ENCODE results near the gene RPS27L.

The RPS27L gene

DNA sequence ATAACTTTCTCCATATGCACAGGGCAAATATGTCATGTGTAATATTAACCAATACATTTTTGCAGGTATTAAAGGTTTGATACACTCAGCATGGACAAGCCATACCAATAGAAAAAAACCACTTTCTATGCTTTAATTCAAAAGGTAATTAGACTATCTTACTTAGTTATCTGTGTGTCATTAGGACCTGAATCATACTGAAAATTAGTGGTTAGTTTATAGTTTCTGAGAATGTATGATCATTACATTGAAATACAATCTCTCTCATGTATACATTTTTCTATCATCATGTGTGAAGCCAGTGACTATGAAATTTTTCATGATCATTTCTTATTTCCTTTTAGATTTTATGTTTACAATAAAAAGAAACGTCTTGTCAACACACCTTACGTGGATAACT, 16.3 kb downstream of the RPS27L start:
- Mint-ChIP-seq H3K27ac (no peak overlapping the region), H3K4me3 (no peak overlapping the region), H3K36me3 (peaks cover 25 to 46% of the 10 kb centered on the region in 2 donors), H3K27me3 (no peaks in the 10 kb centered on the region), H3K9me3 (no peaks in the 10 kb centered on the region), H3K4me1 (peaks cover 0 to 5% of the 10 kb centered on the region in 2 donors)
- ATAC-seq (replicated peaks) (no peak), DNase-seq (no peak)

DNA sequence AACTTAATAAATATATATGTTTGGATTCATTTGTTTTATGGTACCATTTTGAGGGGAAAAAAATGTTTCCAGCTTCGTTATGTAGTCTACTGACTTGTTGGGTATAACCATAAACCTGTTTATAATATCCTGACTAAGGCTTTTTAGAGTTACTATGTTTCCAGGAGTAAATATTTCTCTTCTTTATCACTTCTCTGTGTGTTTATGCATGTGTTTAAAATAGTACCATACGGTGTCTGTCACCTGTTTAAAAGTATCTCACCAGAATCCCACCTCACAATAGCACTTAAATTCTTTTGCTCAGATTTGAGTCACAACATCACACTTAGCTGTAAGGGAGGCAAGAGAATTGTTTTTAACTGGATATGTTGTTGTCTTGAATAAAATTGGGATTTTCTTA, 20.5 kb downstream of the RPS27L start:
- H3K4me3 Mint-ChIP-seq: no peak overlapping the region
- H3K36me3 Mint-ChIP-seq: peaks cover 20 to 36% of the 10 kb centered on the region in 2 donors
- no peaks in the 10 kb centered on the region for H3K9me3 Mint-ChIP-seq
- DNase-seq (no peak), ATAC-seq (replicated peaks) (no peak)
- H3K27ac Mint-ChIP-seq: no peak overlapping the region
- no peaks in the 10 kb centered on the region for H3K27me3 Mint-ChIP-seq
- peaks cover 4 to 12% of the 10 kb centered on the region in 2 donors for H3K4me1 Mint-ChIP-seq

DNA sequence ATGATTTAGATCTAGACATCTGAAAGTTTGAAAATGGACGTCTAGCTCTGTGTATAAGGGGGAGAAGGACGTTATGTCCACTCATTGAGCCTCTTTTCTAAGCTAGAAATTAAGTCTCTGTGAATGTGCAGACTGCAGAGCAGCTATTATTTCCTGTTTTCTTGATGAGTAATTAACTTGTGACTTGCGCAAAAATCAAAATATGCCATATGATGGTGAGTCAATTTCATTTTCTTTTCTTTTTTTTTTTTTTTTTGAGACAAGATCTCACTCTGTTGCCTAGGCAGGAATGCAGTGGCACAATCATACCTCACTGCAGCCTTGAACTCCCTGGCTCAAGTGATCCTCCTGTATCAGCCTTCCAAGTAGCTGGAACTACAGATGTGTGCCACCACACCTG, 21.5 kb downstream of the RPS27L start:
- Mint-ChIP-seq H3K27me3 (no peaks in the 10 kb centered on the region), H3K9me3 (no peaks in the 10 kb centered on the region), H3K4me3 (no peak overlapping the region), H3K36me3 (peaks cover 23 to 35% of the 10 kb centered on the region in 2 donors), H3K4me1 (peaks cover 4 to 12% of the 10 kb centered on the region in 2 donors), H3K27ac (peak overlapping the region; percentile 63)
- no peak for ATAC-seq (replicated peaks)
- DNase-seq: no peak

DNA sequence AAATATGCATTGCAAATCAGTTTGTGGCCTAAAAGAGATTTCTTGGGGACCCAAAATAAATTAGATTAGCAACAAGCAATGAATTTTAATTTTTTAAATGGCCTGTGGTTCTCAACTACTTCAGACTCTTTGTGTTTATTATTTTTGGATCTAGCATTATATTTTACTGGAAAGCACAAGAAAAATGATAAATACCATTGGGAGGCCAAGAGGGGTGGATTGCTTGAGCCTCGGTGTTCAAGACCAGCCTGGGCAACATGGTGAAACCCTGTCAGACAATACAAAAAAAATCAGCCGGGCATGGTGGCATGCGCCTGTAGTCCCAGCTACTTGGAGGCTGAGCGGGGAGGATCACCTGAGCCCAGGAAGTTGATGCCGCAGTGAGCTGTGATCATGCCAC, 22.0 kb downstream of the RPS27L start:
- DNase-seq (no peak), ATAC-seq (replicated peaks) (no peak)
- no peak overlapping the region for H3K4me3 Mint-ChIP-seq
- no peak overlapping the region for H3K27ac Mint-ChIP-seq
- H3K36me3 Mint-ChIP-seq: peaks cover 21 to 37% of the 10 kb centered on the region in 2 donors
- peaks cover 4 to 12% of the 10 kb centered on the region in 2 donors for H3K4me1 Mint-ChIP-seq
- no peaks in the 10 kb centered on the region for H3K27me3 Mint-ChIP-seq
- H3K9me3 Mint-ChIP-seq: no peaks in the 10 kb centered on the region

DNA sequence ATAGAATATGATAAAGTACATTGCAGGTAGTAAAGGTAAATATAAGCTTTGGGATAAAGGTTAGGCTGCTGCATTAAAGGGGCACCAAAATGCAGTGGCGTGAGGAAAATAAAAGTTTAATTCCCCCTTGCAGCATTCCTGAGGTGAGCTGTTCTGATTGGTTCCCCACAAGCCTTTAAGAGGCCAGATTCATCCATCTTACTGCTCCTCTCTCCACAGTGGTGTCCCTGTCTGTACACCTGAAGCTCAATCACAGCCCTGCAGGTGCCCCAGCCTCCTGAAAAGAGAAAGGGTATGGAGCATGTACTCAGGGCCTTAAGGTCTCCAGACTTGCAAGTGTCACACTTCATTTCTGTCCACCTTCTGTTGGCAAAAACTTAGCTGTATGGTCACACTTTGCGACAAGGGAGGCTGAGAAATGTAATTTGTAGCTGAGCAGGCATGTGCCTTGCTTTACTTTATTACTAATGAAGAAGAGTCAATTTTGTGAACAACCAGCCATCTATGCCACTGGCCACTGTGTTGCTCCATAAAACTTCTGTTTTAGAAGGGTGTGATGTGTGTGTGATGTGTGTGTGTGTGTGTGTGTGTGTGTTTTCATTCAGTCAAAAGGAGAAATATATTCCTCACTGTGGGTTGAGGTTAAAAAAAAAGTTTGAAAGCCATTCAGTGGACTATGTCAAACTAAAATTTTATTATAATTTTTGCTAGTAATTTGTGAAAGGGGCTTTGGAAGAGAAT, 22.9 kb downstream of the RPS27L start:
- ATAC-seq (replicated peaks) (no peak), DNase-seq (no peak)
- Mint-ChIP-seq H3K27ac (peak overlapping the region; percentile 37), H3K27me3 (no peaks in the 10 kb centered on the region), H3K9me3 (no peaks in the 10 kb centered on the region), H3K4me1 (peaks cover 4 to 12% of the 10 kb centered on the region in 2 donors), H3K4me3 (no peak overlapping the region), H3K36me3 (peaks cover 23 to 37% of the 10 kb centered on the region in 2 donors)

DNA sequence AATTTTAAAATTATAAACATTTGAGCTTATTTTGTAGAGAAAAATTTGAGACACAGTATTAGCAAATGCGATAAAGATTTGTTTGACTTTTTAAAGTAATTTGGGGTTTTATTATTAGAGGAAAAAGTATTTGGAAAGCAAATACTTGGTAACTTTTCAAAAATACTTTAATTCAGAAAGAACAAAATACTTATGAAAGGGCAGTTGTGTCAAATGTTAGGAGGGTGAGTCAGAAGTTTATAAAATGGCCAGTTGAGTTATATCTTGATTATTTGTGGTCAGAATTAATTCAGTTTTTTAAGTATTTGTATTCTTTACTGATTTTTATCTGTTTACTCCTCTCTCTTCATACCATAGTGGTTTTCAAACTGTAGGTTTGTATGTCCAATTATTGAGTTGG, 23.5 kb downstream of the RPS27L start:
- ATAC-seq (replicated peaks): no peak
- no peaks in the 10 kb centered on the region for H3K9me3 Mint-ChIP-seq

DNA sequence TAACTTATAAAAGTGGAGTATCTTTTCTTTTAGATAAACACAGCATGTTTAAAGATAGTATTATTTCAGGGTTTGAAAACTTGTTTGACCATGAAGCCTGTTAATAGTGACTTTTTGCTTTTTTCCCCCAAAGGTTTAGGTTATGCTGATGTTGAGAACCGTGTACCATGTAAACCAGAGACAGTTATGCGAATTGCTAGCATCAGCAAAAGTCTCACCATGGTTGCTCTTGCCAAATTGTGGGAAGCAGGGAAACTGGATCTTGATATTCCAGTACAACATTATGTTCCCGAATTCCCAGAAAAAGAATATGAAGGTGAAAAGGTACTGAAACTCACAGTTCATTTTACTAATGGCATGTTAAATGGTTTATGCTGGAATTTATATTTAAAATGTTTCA, 30.6 kb downstream of the RPS27L start:
- DNase-seq (no peak), ATAC-seq (replicated peaks) (no peak)
- H3K4me1 Mint-ChIP-seq: peaks cover 1 to 21% of the 10 kb centered on the region in 2 donors
- no peaks in the 10 kb centered on the region for H3K27me3 Mint-ChIP-seq
- no peak overlapping the region for H3K27ac Mint-ChIP-seq
- H3K9me3 Mint-ChIP-seq: no peaks in the 10 kb centered on the region
- H3K4me3 Mint-ChIP-seq: no peak overlapping the region
- peaks cover 35 to 43% of the 10 kb centered on the region in 2 donors for H3K36me3 Mint-ChIP-seq

More for the DNA sequence above, 23.5 kb downstream of the RPS27L start:
- Mint-ChIP-seq H3K36me3 (peaks cover 26 to 37% of the 10 kb centered on the region in 2 donors), H3K4me3 (no peak overlapping the region), H3K4me1 (peaks cover 4 to 12% of the 10 kb centered on the region in 2 donors), H3K27ac (no peak overlapping the region), H3K27me3 (no peaks in the 10 kb centered on the region)
- no peak for DNase-seq

DNA sequence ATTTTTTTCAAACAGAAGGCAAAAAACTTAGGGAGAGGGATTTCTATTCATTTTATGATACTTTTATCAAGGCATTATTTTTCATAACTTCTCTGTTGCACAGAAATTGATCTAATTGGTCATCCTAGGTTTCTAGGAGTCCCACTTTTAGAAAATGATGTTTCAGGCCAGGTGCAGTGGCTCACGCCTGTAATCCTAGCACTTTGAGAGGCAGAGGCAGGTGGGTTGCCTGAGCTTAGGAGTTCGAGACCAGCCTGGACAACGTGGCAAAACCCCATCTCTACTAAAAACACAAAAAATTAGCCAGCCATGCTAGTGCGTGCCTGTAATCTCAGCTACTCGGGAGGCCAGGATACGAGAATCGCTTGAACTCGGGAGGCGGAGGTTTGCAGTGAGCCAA, 32.8 kb downstream of the RPS27L start:
- Mint-ChIP-seq H3K4me3 (no peak overlapping the region), H3K4me1 (peaks cover 7 to 28% of the 10 kb centered on the region in 2 donors), H3K27ac (no peak overlapping the region), H3K36me3 (peaks cover 33% of the 10 kb centered on the region in 2 donors), H3K9me3 (peaks cover 6 to 9% of the 10 kb centered on the region in 2 donors), H3K27me3 (no peaks in the 10 kb centered on the region)
- ATAC-seq (replicated peaks) (no peak), DNase-seq (no peak)

DNA sequence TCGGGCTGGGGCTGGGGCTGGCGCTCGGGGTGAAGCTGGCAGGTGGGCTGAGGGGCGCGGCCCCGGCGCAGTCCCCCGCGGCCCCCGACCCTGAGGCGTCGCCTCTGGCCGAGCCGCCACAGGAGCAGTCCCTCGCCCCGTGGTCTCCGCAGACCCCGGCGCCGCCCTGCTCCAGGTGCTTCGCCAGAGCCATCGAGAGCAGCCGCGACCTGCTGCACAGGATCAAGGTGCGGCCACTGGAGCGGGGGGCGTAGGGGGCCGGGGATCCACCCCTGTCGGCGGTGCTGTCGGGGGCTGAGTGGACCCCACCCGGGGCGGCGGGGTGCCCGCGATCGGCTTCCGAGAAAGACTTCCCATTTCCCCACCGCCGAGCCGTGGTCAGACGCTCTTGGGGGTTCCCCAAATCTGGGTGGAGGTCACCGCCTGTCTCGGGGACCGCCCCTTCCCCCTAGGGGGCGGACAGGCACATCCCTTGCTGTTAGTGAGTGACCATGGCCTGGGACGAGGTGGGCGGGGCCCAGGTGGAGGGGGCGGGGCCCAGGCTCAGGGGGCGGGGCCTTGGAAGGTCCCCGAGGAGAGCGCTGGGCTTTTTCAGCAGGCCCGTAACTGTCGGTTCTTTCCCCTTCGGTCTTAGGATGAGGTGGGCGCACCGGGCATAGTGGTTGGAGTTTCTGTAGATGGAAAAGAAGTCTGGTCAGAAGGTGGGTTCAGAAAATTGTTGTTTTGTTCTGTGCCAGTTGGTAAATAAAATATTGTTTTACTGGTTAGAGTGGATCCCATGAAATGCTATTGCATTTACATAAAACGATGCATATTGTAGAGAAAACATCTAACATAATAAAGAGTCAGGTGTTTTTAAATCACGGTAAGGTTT, 35.0 kb downstream of the RPS27L start:
- peak; percentile 91 for DNase-seq
- H3K36me3 Mint-ChIP-seq: peaks cover 31 to 34% of the 10 kb centered on the region in 2 donors
- H3K4me3 Mint-ChIP-seq: peak overlapping the region; percentile 87 to 88
- H3K27ac Mint-ChIP-seq: peak overlapping the region; percentile 93
- ATAC-seq (replicated peaks): peak; percentile 88 to 90
- no peaks in the 10 kb centered on the region for H3K27me3 Mint-ChIP-seq
- peaks cover 11% of the 10 kb centered on the region in 2 donors for H3K9me3 Mint-ChIP-seq
- peaks cover 7 to 28% of the 10 kb centered on the region in 2 donors for H3K4me1 Mint-ChIP-seq

DNA sequence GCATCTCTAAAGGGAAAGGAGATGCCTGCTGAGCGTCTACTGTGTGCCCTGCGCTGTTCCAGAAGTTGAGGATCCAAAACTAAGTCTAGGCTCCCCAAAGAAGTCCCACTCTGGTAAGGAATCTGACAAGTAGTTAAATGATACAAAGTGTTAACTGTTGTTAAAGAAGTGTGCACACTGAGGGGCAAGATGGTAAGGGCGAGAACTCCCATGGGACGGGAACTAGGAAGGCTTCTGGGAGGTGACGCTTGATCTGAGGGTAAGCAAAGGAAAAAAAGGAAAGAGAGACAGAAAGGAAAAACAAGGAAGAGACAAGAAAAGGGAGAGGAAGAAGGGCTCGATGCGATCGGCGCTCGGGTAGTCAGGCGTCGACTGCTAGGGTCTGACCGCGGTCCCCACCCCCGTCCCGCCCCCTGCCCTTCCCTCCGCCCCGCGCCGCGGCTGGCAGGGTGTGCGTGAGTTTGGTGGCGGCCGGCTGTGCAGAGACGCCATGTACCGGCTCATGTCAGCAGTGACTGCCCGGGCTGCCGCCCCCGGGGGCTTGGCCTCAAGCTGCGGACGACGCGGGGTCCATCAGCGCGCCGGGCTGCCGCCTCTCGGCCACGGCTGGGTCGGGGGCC, 35.8 kb downstream of the RPS27L start, which contains the start of gene LACTB:
Gene LACTB (plus strand): TSS at position 480 of the 620 bp plus-strand sequence. CDS start 11 bp downstream, at position 491.
- H3K4me3 Mint-ChIP-seq: peak within 1 kb of the TSS; percentile 87 to 88
- H3K4me1 Mint-ChIP-seq: peaks cover 7 to 28% of the 10 kb centered on the region in 2 donors

DNA sequence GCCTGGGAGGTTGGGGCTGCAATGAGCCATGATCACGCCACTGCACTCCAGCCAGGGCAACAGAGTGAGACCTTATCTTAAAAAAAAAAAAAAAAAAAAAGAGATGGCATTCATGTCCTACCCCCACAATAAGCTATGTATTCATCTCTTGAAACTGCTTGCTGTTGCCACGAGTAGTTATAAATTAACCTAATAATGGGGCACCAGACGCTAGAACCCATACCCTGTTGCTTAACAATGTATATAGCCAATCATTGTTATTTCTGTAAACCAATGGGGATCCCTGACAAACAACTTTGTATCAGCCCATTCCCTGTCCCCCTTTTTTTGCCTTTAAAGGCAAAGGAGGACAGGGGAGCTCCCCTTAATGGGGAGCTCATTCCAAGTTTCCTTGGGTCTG, 38.4 kb downstream of the RPS27L start:
- no peak for ATAC-seq (replicated peaks)
- H3K36me3 Mint-ChIP-seq: peaks cover 15 to 16% of the 10 kb centered on the region in 2 donors
- no peak overlapping the region for H3K27ac Mint-ChIP-seq
- H3K4me3 Mint-ChIP-seq: no peak overlapping the region
- H3K27me3 Mint-ChIP-seq: no peaks in the 10 kb centered on the region
- peaks cover 11% of the 10 kb centered on the region in 2 donors for H3K9me3 Mint-ChIP-seq
- H3K4me1 Mint-ChIP-seq: peaks cover 7 to 21% of the 10 kb centered on the region in 2 donors
- no peak for DNase-seq

More for the DNA sequence above, 35.8 kb downstream of the RPS27L start, which contains the start of gene LACTB:
- Mint-ChIP-seq H3K27me3 (no peaks in the 10 kb centered on the region), H3K36me3 (peaks cover 30 to 32% of the 10 kb centered on the region in 2 donors), H3K27ac (peak within 1 kb of the TSS; percentile 93), H3K9me3 (peaks cover 11% of the 10 kb centered on the region in 2 donors)
- ATAC-seq (replicated peaks) (peak; percentile 92), DNase-seq (peak; percentile 82)

DNA sequence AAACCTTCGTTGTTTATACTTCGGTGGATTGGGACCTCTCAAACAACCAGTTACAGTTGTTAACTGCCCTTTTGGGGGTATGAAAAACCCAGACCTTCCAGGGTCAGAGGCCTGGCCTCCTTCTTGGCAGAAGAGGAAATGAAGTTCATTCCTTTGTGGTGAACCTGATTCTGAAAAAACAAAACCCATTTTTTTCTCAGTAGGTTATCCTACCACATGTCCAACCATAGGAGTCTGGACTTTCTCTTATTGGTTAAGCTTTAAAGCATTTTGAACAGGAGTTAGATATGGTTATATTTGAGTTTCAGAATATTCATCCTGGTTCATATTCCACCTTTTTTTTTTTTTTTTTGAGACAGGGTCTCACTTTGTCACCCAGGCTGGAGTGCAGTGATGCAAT, 42.8 kb downstream of the RPS27L start:
- DNase-seq (no peak), ATAC-seq (replicated peaks) (no peak)
- Mint-ChIP-seq H3K4me1 (no peaks in the 10 kb centered on the region), H3K36me3 (peaks cover under 1 to 3% of the 10 kb centered on the region in 2 donors), H3K4me3 (no peak overlapping the region), H3K9me3 (peaks cover 1 to 4% of the 10 kb centered on the region in 2 donors), H3K27ac (no peak overlapping the region), H3K27me3 (no peaks in the 10 kb centered on the region)

DNA sequence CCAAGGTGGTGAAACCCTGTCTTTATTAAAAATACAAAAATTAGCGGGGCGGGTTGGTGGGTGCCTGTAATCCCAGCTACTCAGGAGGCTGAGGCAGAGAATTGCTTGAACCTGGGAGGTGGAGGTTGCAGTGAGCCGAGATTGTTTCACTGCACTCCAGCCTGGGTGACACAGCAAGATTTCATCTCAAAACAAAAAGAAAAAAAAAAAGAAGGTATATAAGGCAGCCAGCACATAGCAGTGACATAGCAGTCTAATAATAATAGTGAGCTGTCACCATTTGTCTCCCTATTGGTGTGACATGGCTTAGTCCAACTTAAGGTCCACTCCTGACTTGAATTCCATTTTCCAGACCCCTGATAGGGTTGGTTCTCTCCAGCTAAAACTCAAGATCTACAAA, 44.4 kb downstream of the RPS27L start:
- H3K4me1 Mint-ChIP-seq: no peaks in the 10 kb centered on the region
- ATAC-seq (replicated peaks): no peak
- no peak overlapping the region for H3K4me3 Mint-ChIP-seq
- H3K27me3 Mint-ChIP-seq: peaks cover 0 to 6% of the 10 kb centered on the region in 2 donors
- H3K27ac Mint-ChIP-seq: no peak overlapping the region
- no peaks in the 10 kb centered on the region for H3K36me3 Mint-ChIP-seq
- no peaks in the 10 kb centered on the region for H3K9me3 Mint-ChIP-seq
- no peak for DNase-seq

DNA sequence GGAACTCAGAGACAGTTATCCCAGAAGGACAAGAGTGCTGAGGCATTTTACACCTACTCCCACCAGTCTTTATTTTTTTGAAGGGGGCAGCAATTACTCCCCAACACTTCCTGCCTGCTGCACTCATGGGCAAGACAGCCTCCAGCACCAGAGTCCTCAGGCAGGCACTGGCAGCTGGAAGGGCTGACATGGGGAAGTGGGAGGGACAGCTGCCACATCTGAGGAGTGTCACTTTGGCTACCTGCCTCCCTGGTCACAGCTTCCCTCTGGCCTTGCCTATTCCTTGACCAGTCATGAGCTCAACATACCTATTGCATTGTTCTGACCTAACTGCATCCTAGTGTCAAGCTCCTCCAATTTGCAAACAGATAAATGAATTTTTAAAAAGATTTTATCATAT, 45.8 kb downstream of the RPS27L start:
- Mint-ChIP-seq H3K4me1 (no peaks in the 10 kb centered on the region), H3K27me3 (peaks cover 0 to 6% of the 10 kb centered on the region in 2 donors), H3K27ac (no peak overlapping the region), H3K9me3 (no peaks in the 10 kb centered on the region), H3K4me3 (no peak overlapping the region), H3K36me3 (no peaks in the 10 kb centered on the region)
- ATAC-seq (replicated peaks): no peak
- DNase-seq: no peak
